ENCODE data around the gene ETV7. TPM values are rescaled to one million over a fixed set of nuclear protein-coding genes. Genes with fewer than 3 reads are reported as not detected.
A peak's percentile ranks its signal among the peaks of the same experiment; 100 is the strongest.

Gene ETV7
- total RNA-seq, 1 experiment from 2014 or later: 19.0 TPM

- DNase-seq (ENCODE audit: low read depth): peak; percentile 55
Observed at GRCh38 chr6:36323062-36323461, 64.4 kb downstream of the ETV7 start.

- DNase-seq (ENCODE audit: low read depth): no peak
Observed at GRCh38 chr6:36322591-36322990, 64.9 kb downstream of the ETV7 start.

GRCh38 chr6:36320475-36320874 is 67.0 kb downstream of the ETV7 start:
- DNase-seq (ENCODE audit: low read depth): peak; percentile 26

- no peak for DNase-seq (ENCODE audit: low read depth)
Observed at GRCh38 chr6:36319821-36320220, 67.6 kb downstream of the ETV7 start.

- DNase-seq (ENCODE audit: low read depth): no peak
Observed at GRCh38 chr6:36319436-36319762, 68.1 kb downstream of the ETV7 start.

- DNase-seq (ENCODE audit: low read depth): no peak
Observed at GRCh38 chr6:36318690-36319435, 68.6 kb downstream of the ETV7 start.

- no peak for DNase-seq (ENCODE audit: low read depth)
Observed at GRCh38 chr6:36317623-36318022, 69.8 kb downstream of the ETV7 start.

Other genes starting within 250 kb of the ETV7 start
- 22.2 and 35.1 TPM in 2 replicates for gene BRPF3, start 190.9 kb downstream of the ETV7 start, total RNA-seq (2014; rRNA removed; shearing (Covaris generic))
- 0.05 and 0.27 TPM in 2 replicates for gene PNPLA1, start 117.6 kb downstream of the ETV7 start, total RNA-seq (2014; rRNA removed; shearing (Covaris generic))
- not detected in 2 replicates for gene BNIP5, start 50.8 kb downstream of the ETV7 start, total RNA-seq (2014; rRNA removed; shearing (Covaris generic))
- not detected in 2 replicates for gene PXT1, start 55.2 kb upstream of the ETV7 start, total RNA-seq (2014; rRNA removed; shearing (Covaris generic))
- gene KCTD20, start 55.3 kb upstream of the ETV7 start, total RNA-seq (2014; rRNA removed; shearing (Covaris generic)): 53.9 and 82.9 TPM in 2 replicates
- 52.8 and 67.6 TPM in 2 replicates for gene STK38, start 159.8 kb upstream of the ETV7 start, total RNA-seq (2014; rRNA removed; shearing (Covaris generic))
- gene SRSF3, start 206.7 kb upstream of the ETV7 start, total RNA-seq (2014; rRNA removed; shearing (Covaris generic)): 348 and 518 TPM in 2 replicates